ENCODE measurements around the gene CDH7.

GRCh38 chr18:65897292-65897691, 146.5 kb downstream of the CDH7 start:
- TF ChIP-seq POLR2AphosphoS5 (IDR thresholded peaks at IDR 0.05; ENCODE audit: borderline replicate concordance, low read depth, low read length), result no peak
- TF ChIP-seq EZH2 (IDR thresholded peaks at IDR 0.05), result no peak
- no peak for TF ChIP-seq FOXP2 (optimal IDR thresholded peaks at IDR 0.05; ENCODE audit: control extremely low read depth, extremely low read length, insufficient read depth)

All from SK-N-MC (cell line).